Stimulated activated CD8-positive, alpha-beta memory T cell treated with anti-CD3 and anti-CD28 coated beads, Interleukin-2, amount 100 ng/mL, for 1 hour (primary cell): Measurements from ENCODE around the gene PRSS36.
"Not testable (repeated sequence)": the region's sequence is repeated elsewhere in the genome, so short reads cannot be mapped to it uniquely, and the experiment has no call there.

ENCODE experiments used
- DNase-seq, 2 donors: peaks; one replicate each; pipeline ENCODE4 v3.0.0-alpha.2; 2020; ENCODE audit warnings: low read depth in 2 of 2

PRSS36 gene

GRCh38 chr16:31183432-31184428 lies 33.9 kb upstream of the PRSS36 start:
- DNase-seq, result no peak

- no peak for DNase-seq
These were observed 32.5 kb upstream of the PRSS36 start for GRCh38 chr16:31182391-31182790.

GRCh38 chr16:31181102-31181830 lies 31.4 kb upstream of the PRSS36 start:
- no peak for DNase-seq

- peak; percentile 80 to 85 for DNase-seq
These were observed 30.0 kb upstream of the PRSS36 start, which contains the start of gene FUS for GRCh38 chr16:31179747-31180459. TSS of gene FUS (plus strand) at chr16:31180139. CDS start at chr16:31180215, 76 bp downstream.

- no peak for DNase-seq
These were observed 29.4 kb upstream of the PRSS36 start for GRCh38 chr16:31179219-31179746.

GRCh38 chr16:31177136-31177535 lies 27.3 kb upstream of the PRSS36 start:
- no peak for DNase-seq

- not testable (repeated sequence) for DNase-seq
These were observed 20.2 kb upstream of the PRSS36 start for GRCh38 chr16:31170048-31170447.

- DNase-seq, result no peak
These were observed 19.0 kb upstream of the PRSS36 start for GRCh38 chr16:31168848-31169247.

GRCh38 chr16:31167315-31167714 lies 17.4 kb upstream of the PRSS36 start:
- DNase-seq, result no peak

- no peak for DNase-seq
These were observed 7.3 kb upstream of the PRSS36 start for GRCh38 chr16:31157136-31157535.

GRCh38 chr16:31150976-31151375 lies 1.1 kb upstream of the PRSS36 start:
- DNase-seq, result not testable (repeated sequence)

- DNase-seq, result no peak
These were observed 534 bp downstream of the PRSS36 start for GRCh38 chr16:31149332-31149731.

GRCh38 chr16:31148896-31149295 lies 970 bp downstream of the PRSS36 start:
- no peak for DNase-seq

GRCh38 chr16:31148281-31148728 lies 1.6 kb downstream of the PRSS36 start:
- DNase-seq, result no peak

GRCh38 chr16:31147574-31147973 lies 2.3 kb downstream of the PRSS36 start:
- no peak for DNase-seq

- DNase-seq, result no peak
These were observed 4.4 kb downstream of the PRSS36 start for GRCh38 chr16:31145398-31145990.

GRCh38 chr16:31144418-31144817 lies 5.4 kb downstream of the PRSS36 start:
- not testable (repeated sequence) for DNase-seq

- no peak for DNase-seq
These were observed 6.1 kb downstream of the PRSS36 start for GRCh38 chr16:31143694-31144148.

GRCh38 chr16:31143011-31143693 lies 6.7 kb downstream of the PRSS36 start:
- DNase-seq, result no peak
